Mononuclear cell (primary cell): Measurements from ENCODE around the gene E4F1. TPM values are rescaled to one million over a fixed set of nuclear protein-coding genes. Genes with fewer than 3 reads are reported as not detected.
"Not testable (repeated sequence)": the region's sequence is repeated elsewhere in the genome, so short reads cannot be mapped to it uniquely, and the experiment has no call there.

Experiments used
- H3K27me3 ChIP-seq: 2 replicates; pipeline ENCODE4 v1.6.0; 2011; ENCODE audit warnings: low read length, control low read depth; ENCODE audit not compliant: insufficient read depth
- H3K4me1 ChIP-seq: 2 replicates; pipeline ENCODE4 v1.5.1; 2011; ENCODE audit warnings: mild to moderate bottlenecking, low read length, control low read depth; ENCODE audit not compliant: insufficient read depth
- H3K4me3 ChIP-seq: 2 replicates; pipeline ENCODE4 v1.5.1; 2011; ENCODE audit warnings: mild to moderate bottlenecking, low read length, moderate library complexity
- H3K9me3 ChIP-seq: 2 replicates; pipeline ENCODE4 v1.5.1; 2011; ENCODE audit warnings: low read depth, mild to moderate bottlenecking, control low read depth, low read length
- total RNA-seq: library from RNA; depleted of rRNA; stranded (reverse); fragments of >200 nt; gene quantifications from one replicate; pipeline ENCODE4 v1.2.3, GENCODE V29; 2012

The E4F1 gene
- total RNA-seq, 1 donor = 14.0 TPM

GRCh38 chr16:2237493-2238149 is 14.2 kb downstream of the E4F1 start:
- no peak overlapping the region for H3K4me3 ChIP-seq
- H3K9me3 ChIP-seq = no peaks in the 10 kb centered on the region
- no peaks in the 10 kb centered on the region for H3K27me3 ChIP-seq
- no peaks in the 10 kb centered on the region for H3K4me1 ChIP-seq

DNA sequence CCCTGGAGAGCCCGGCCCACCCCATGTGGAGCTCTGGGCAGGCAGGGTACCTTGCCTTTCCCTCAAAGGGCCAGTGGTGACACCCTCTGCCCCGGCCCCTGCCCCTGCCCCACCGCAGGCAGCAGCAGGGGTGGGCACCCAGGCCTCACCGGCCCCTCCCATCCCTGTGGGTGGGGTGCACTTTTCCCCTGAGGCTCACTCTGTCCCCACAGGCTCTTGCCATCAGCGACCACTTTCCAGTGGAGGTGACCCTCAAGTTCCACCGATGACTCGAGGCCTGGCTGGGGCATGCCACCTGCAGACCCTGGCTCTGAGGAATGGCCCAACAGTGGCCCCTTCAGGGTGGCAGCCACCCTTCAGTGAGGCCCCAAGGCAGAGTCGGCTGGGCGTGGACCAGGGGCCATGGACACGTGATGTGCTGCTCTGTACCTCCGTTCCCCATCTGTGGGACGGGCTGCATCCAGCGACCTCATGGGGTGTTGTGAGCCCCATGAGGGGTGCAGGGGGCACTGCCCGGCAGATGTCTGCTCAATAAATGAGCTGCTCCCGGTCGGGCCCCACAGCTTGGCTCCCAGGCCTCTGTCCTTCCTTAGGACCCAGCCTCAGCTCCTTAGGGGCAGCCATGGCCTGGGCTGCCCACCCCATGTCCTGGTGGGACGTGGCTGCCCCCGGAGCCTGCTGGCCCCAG is 14.9 kb downstream of the E4F1 start:
- no peaks in the 10 kb centered on the region for H3K27me3 ChIP-seq
- H3K4me1 ChIP-seq = no peaks in the 10 kb centered on the region
- H3K9me3 ChIP-seq = no peaks in the 10 kb centered on the region
- no peak overlapping the region for H3K4me3 ChIP-seq

GRCh38 chr16:2238838-2239675 is 15.7 kb downstream of the E4F1 start:
- H3K27me3 ChIP-seq = no peaks in the 10 kb centered on the region
- no peaks in the 10 kb centered on the region for H3K9me3 ChIP-seq
- H3K4me1 ChIP-seq = no peaks in the 10 kb centered on the region
- no peak overlapping the region for H3K4me3 ChIP-seq

GRCh38 chr16:2240331-2240730 is 16.9 kb downstream of the E4F1 start:
- not testable (repeated sequence) for H3K4me1 ChIP-seq, H3K9me3 ChIP-seq, H3K4me3 ChIP-seq, H3K27me3 ChIP-seq

DNA sequence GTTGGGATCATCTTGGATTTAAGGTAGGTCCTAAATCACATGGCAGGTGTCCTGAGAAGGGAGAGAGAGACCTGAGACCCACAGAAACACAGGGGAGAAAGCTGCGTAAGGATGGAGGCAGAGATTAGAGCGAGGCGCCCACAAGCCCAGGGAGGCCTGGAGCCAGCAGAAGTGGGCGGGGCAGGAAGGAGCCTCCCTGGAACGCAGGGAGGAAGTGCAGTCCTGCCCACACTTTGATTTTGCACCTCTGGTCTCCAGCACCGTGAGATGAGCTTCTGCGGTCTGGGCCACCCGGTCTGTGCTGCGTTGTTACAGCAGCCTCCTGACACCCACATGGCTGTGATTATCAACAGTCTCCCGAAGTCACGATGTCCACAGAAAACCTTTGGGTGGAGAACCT is 19.2 kb downstream of the E4F1 start:
- Histone ChIP-seq H3K4me1 (no peaks in the 10 kb centered on the region), H3K4me3 (no peak overlapping the region), H3K27me3 (no peaks in the 10 kb centered on the region), H3K9me3 (no peaks in the 10 kb centered on the region)

DNA sequence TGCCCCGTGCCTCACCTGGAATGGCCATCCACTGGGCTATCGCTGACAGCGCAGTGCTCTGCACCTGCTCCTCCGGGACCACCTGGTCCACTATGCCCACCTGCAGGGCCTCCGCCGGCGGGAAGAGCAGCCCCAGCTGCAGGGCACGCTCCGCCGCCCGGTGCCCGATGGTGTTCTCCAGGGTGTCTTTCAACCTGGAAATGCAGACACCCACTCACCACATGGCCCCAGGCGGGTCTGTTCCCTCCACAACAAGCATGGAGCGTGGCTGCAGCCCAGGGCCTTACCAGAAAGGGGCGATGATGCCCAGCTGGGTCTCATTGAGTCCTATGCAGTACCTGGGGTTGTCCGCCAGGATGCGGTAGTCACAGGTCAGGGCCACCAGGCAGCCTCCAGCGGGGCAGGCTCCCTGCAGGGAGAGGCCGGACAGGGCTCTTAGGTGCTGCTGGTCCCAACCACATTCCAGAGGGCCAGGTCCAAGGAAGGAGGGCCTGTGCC is 19.7 kb downstream of the E4F1 start:
- H3K4me3 ChIP-seq = no peak overlapping the region
- no peaks in the 10 kb centered on the region for H3K4me1 ChIP-seq
- H3K27me3 ChIP-seq = no peaks in the 10 kb centered on the region
- no peaks in the 10 kb centered on the region for H3K9me3 ChIP-seq

DNA sequence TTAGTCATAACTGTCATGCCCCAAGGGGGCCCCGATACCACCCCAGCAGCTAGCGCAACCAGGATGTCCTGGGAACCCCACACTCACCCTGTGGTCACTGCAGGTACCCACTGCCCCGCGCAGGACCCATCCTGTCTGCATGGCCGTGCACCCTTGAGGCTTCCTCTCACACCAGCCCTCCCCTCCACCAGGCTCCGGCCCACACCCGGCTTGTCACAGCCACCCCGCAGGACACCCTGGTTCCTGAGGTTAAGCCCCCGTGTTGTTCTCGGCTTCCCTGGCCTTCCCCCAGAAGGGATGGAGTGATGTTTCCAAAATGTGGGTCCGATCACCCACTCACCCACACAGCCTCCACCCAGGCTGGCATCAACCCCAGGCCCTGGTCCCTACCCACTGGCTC is 20.4 kb downstream of the E4F1 start:
- Histone ChIP-seq H3K9me3 (no peaks in the 10 kb centered on the region), H3K4me1 (no peaks in the 10 kb centered on the region), H3K27me3 (no peaks in the 10 kb centered on the region), H3K4me3 (no peak overlapping the region)

GRCh38 chr16:2244301-2244700 is 20.9 kb downstream of the E4F1 start:
- Histone ChIP-seq H3K4me3 (no peak overlapping the region), H3K4me1 (no peaks in the 10 kb centered on the region), H3K9me3 (no peaks in the 10 kb centered on the region), H3K27me3 (no peaks in the 10 kb centered on the region)

DNA sequence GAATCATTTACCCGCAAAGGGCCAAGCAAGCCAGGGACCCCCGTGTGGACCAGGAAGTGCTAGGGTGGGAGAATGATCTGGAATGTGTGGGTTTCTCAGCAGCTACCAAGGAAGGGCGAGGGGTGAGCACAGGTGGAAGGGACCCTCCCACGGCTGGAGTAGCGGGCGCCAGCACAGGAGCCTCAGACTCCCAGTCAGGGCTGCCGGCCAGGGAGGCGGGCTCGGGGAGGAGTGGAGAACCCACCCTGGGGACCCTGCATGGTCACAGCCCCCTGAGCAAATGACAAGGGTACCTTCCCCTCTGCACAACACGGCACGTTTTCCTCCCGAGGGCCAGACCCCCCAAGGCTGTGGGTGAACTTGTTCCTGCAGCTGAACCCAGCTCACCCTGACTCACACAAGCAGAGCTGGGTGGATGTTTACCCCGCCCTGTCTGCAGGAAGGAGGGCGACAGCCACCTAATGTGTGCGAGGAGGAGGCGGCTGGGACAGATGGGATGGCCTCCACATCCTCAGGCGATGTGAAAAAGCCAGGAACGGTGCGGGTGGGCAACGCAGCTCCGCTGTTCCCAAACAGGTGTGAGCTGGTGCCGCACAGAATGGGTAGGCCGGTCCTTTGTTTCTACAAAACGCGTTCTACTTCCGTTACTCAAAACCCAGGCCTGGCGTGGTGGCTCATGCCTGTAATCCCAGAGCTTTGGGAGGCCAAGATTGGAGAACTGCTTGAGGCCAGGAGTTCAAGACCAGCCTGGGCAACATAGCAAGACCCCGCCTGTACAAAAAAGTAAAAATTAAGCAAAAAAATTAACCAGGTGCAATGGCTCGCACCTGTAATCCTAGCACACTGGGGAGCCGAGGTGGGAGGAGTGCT is 21.8 kb downstream of the E4F1 start:
- H3K4me3 ChIP-seq = no peak overlapping the region
- H3K9me3 ChIP-seq = no peaks in the 10 kb centered on the region
- H3K27me3 ChIP-seq = no peaks in the 10 kb centered on the region
- peaks cover 3% of the 10 kb centered on the region for H3K4me1 ChIP-seq

DNA sequence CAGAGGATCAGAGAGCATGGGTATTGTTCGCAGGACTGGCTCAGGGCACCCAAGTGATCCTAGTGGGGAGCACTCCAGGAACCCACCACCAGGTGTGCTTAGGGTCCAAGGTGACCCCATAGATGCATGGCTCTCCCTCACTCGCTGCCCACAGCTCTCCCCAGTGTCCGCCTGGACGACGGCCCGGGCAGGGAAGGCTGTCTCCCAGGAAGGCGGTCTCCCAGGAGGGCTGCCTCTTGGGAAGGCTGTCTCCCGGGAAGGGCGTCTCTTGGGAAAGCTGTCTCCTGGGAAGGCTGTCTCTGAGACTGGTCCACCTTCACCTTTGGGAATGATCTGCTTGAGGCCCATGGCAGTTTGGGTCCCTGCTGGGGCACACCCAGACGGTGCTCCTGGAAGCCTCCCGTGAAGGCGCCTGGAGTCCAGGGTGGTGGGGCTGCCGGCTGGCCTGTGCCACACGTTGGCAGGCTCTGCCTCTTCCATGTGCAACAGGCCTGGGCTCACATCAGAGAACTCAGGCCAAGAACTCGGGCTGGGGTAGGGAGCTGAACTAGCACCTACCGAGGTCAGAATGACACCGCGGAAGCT is 23.0 kb downstream of the E4F1 start:
- peaks cover 10% of the 10 kb centered on the region for H3K4me1 ChIP-seq
- no peaks in the 10 kb centered on the region for H3K27me3 ChIP-seq
- no peaks in the 10 kb centered on the region for H3K9me3 ChIP-seq
- H3K4me3 ChIP-seq = no peak overlapping the region

DNA sequence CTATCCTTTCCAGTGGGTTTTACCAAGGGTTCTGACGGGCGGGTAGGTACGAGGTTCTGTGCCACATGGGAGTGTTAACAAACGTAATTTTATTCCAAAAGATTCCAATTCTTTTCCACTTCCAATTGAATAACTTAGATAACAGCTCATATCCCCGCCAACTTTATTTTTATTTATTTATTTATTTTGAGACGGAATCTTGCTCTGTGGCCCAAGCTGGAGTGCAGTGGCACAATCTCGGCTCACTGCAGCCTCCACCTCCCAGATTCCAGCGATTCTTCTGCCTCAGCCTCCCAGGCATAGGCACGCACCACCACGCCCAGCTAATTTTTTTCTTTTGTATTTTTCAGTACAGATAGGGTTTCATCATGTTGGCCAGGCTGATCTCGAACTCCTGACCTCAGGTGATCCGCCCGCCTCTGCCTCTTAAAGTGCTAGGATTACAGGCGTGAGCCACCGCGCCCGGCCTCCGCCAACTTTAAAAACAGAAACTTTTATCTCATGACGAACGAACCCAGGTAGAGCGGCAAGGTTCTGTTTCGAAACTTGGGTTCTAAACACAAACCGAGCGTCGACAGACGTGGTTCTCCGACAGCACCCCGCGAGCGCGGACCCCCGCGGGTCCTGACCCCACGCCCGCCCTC is 27.4 kb downstream of the E4F1 start:
- no peaks in the 10 kb centered on the region for H3K9me3 ChIP-seq
- peak overlapping the region; percentile 56 for H3K4me3 ChIP-seq
- no peaks in the 10 kb centered on the region for H3K27me3 ChIP-seq
- peaks cover 17% of the 10 kb centered on the region for H3K4me1 ChIP-seq

DNA sequence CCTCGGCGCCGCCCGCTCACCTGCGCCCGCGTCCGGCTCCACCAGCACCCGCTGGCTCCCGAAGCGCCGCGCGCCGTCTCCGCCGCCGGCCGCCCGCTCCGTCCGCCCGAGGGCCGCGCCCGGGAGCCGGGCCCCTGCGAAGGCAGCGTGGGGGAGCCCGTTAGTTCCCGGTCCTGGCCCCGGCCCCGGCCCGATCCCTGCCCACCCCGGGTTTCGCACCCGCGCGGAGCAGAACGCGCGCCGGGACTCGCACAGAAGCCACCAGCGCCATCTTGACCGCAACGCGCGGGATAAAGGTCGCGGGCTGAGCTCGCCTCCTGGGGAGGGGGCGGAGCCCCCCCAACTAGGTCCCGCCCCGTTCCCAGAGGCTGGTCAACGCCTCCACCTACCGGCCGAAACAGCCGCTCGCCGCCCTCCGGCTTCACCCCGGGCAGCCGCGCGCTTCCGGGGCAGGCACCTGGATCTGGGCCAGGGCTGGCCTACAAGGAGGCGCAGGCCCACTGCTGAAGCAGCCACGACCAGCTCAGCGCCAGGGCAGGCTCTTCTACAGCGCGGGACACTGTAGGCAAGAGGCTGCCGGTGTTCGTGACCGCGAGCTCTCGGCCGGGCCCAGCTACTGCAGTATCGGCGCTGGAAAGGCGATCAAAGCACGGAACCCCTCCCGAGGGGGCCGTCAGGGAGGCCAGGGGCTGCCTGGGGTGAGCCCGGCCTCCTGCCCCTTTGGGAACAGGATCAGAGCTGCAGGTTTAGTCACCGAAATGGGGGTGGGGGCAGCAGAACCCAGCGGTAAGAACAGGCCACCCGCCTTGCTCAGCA is 28.1 kb downstream of the E4F1 start, which contains the start of gene ECI1:
ECI1 (minus strand) TSS at position 292 of the 816 bp plus-strand sequence; CDS start at position 271, 21 bp downstream.
- Histone ChIP-seq H3K9me3 (no peaks in the 10 kb centered on the region), H3K27me3 (no peaks in the 10 kb centered on the region), H3K4me1 (peaks cover 17% of the 10 kb centered on the region), H3K4me3 (peak within 1 kb of the TSS; percentile 56)

DNA sequence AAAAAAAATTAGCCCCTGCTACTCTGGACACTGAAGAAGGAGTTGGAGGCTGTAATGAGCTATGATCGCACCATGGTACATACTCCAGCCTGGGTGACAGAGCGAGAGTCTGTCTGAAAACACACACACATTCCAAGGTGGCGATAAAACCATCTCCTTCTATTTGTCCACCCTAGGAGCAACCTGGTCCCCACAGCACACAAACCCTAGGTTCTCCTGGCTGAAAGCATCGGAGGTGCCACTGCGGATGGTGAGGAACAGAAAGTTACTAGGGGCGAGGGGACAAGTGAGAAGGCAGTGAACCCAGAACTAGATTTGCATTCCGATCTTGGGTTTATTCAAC is 29.4 kb downstream of the E4F1 start:
- H3K4me1 ChIP-seq = peaks cover 17% of the 10 kb centered on the region
- no peaks in the 10 kb centered on the region for H3K9me3 ChIP-seq
- H3K4me3 ChIP-seq = no peak overlapping the region
- no peaks in the 10 kb centered on the region for H3K27me3 ChIP-seq
